OCI-LY3 (cell line): Measurements from ENCODE around the gene AGAP1.

Source experiments
- H2AFZ ChIP-seq: fragments of 200-600, 300-600 bp; shearing (Covaris generic); 2 replicates; pipeline ENCODE4 v1.6.0; 2014; ENCODE audit warnings: antibody characterized with exemption, low read depth, low read length
- H3K27ac ChIP-seq: fragments of 200-600, 300-600 bp; sonication (generic); 2 replicates; pipeline ENCODE4 v1.5.1; 2014; ENCODE audit warnings: mild to moderate bottlenecking, low read length, moderate library complexity, mixed read lengths
- H3K27me3 ChIP-seq: fragments of 200-600, 300-600 bp; sonication (generic); 2 replicates; pipeline ENCODE4 v1.6.1; 2014; ENCODE audit warnings: low read depth, low read length, mixed read lengths
- H3K36me3 ChIP-seq: fragments of 200-600, 300-600 bp; sonication (generic); replicated peaks from 2 replicates; pipeline ENCODE3; 2014; ENCODE audit warnings: low read depth, low read length, mixed read lengths
- H3K4me1 ChIP-seq: fragments of 300-600, 200-600 bp; sonication (generic); 2 replicates; pipeline ENCODE4 v1.6.1; 2014; ENCODE audit warnings: low read length, mixed read lengths
- H3K4me2 ChIP-seq: fragments of 200-600, 300-600 bp; sonication (generic); 2 replicates; pipeline ENCODE4 v1.6.1; 2014; ENCODE audit warnings: low read length, mixed read lengths
- H3K4me3 ChIP-seq: fragments of 300-600, 200-600 bp; sonication (generic); 2 replicates; pipeline ENCODE4 v1.5.1; 2014; ENCODE audit warnings: antibody characterized with exemption, mild to moderate bottlenecking, low read length, moderate library complexity
- H3K79me2 ChIP-seq: fragments of 300-600, 200-600 bp; shearing (Covaris generic); 2 replicates; pipeline ENCODE4 v1.6.1; 2014; ENCODE audit warnings: mild to moderate bottlenecking, low read length, mixed read lengths
- H3K9ac ChIP-seq: fragments of 300-600, 200-600 bp; shearing (Covaris generic); 2 replicates; pipeline ENCODE4 v1.6.0; 2014; ENCODE audit warnings: mild to moderate bottlenecking, low read length, moderate library complexity
- H3K9me3 ChIP-seq: fragments of 200-600, 300-600 bp; shearing (Covaris generic); 2 replicates; pipeline ENCODE4 v1.6.1; 2014; ENCODE audit warnings: low read length, mixed read lengths; ENCODE audit not compliant: insufficient read depth
- H4K20me1 ChIP-seq: fragments of 200-600, 300-600 bp; sonication (generic); 2 replicates; pipeline ENCODE4 v1.6.1; 2016; ENCODE audit warnings: low read length, mixed read lengths; ENCODE audit not compliant: insufficient read depth
- EZH2phosphoT487 ChIP-seq: fragments of 200-600 bp; shearing (Covaris generic); IDR thresholded peaks from 2 replicates; pipeline ENCODE4 v1.6.1; 2018; ENCODE audit warnings: antibody characterized with exemption, mixed run types, low read depth
- TF ChIP-seq, protein P1 (sequence below): fragments of 200-600, 300-600 bp; sonication (generic); IDR thresholded peaks from 2 replicates; pipeline ENCODE4 v1.5.1; 2014; ENCODE audit warnings: antibody characterized with exemption, low read length, low read depth

AGAP1 gene

DNA sequence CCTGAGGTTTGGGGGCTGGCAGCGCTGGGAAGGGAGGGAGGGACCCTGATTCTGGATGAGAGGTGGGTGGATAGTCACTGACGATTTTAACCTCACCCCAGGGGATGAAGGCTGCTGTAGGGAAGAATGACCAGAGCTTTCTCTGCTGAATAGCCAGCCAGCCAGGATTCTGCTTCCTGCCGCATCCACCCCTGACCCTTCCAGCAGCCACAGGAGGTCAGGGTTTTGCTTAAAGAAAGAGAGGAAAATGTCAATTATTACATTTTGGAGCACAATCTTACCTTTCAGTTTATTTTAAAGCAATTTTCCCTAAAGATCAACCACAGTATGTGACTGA is 456.6 kb downstream of the AGAP1 start:
- no peaks in the 10 kb centered on the region for H4K20me1 ChIP-seq
- H3K9ac ChIP-seq = no peak overlapping the region
- H3K4me2 ChIP-seq = no peak overlapping the region
- no peaks in the 10 kb centered on the region for H3K79me2 ChIP-seq
- H3K4me3 ChIP-seq = no peak overlapping the region
- no peaks in the 10 kb centered on the region for H3K9me3 ChIP-seq
- H2AFZ ChIP-seq = no peak overlapping the region
- H3K36me3 ChIP-seq = no peaks in the 10 kb centered on the region
- no peaks in the 10 kb centered on the region for H3K27me3 ChIP-seq
- H3K4me1 ChIP-seq = no peaks in the 10 kb centered on the region
- TF ChIP-seq, protein P1, sequence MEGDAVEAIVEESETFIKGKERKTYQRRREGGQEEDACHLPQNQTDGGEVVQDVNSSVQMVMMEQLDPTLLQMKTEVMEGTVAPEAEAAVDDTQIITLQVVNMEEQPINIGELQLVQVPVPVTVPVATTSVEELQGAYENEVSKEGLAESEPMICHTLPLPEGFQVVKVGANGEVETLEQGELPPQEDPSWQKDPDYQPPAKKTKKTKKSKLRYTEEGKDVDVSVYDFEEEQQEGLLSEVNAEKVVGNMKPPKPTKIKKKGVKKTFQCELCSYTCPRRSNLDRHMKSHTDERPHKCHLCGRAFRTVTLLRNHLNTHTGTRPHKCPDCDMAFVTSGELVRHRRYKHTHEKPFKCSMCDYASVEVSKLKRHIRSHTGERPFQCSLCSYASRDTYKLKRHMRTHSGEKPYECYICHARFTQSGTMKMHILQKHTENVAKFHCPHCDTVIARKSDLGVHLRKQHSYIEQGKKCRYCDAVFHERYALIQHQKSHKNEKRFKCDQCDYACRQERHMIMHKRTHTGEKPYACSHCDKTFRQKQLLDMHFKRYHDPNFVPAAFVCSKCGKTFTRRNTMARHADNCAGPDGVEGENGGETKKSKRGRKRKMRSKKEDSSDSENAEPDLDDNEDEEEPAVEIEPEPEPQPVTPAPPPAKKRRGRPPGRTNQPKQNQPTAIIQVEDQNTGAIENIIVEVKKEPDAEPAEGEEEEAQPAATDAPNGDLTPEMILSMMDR = no peak
- no peak for TF ChIP-seq EZH2phosphoT487
- no peak overlapping the region for H3K27ac ChIP-seq

DNA sequence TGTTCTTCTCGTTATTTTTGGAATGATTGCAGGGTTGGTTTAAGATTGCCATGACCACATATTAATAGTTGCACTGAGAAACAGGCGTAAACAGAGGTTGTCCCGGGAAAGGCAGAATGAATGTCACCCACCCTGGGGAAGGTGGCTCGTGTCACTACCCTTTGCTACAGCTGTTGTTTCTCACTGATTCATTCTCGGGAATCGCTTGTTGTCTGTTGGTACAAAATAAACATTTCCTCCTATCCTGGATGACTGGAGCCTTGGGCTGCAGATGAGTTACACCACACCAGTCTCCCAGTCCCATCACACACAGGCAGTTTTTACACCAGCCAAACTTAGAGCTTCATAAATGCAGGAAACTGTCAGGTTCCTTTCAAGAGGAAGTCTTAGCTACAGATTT is 457.6 kb downstream of the AGAP1 start:
- no peak overlapping the region for H2AFZ ChIP-seq
- H3K36me3 ChIP-seq = no peaks in the 10 kb centered on the region
- no peaks in the 10 kb centered on the region for H3K79me2 ChIP-seq
- no peaks in the 10 kb centered on the region for H4K20me1 ChIP-seq
- no peak overlapping the region for H3K9ac ChIP-seq
- H3K27ac ChIP-seq = no peak overlapping the region
- no peak for TF ChIP-seq EZH2phosphoT487
- TF ChIP-seq, protein P1 = no peak
- H3K27me3 ChIP-seq = no peaks in the 10 kb centered on the region
- H3K4me2 ChIP-seq = no peak overlapping the region
- no peaks in the 10 kb centered on the region for H3K9me3 ChIP-seq
- no peaks in the 10 kb centered on the region for H3K4me1 ChIP-seq
- H3K4me3 ChIP-seq = no peak overlapping the region

DNA sequence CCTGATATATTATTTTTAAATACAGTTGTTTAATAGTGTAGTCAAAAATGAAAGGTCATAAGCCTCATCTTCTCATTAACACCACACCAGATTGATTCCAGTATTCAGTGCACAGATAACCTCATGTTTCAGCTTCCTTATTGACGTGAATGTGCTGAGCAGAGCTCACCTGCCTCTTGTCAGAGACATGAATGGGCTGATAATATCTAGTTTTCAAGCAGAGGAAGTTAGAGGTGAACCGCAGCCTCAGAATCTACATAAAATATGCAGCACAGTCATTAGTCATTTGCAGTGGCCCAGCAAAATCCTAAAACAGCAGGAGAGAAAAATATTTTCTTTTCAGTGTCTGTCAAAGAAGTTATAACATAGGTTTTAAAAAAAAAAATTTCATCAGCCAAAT is 458.1 kb downstream of the AGAP1 start:
- Histone ChIP-seq H3K9me3 (no peaks in the 10 kb centered on the region), H3K27ac (no peak overlapping the region), H4K20me1 (no peaks in the 10 kb centered on the region), H3K27me3 (no peaks in the 10 kb centered on the region), H3K79me2 (no peaks in the 10 kb centered on the region), H3K9ac (no peak overlapping the region), H3K4me2 (no peak overlapping the region), H3K36me3 (no peaks in the 10 kb centered on the region), H3K4me1 (no peaks in the 10 kb centered on the region), H3K4me3 (no peak overlapping the region), H2AFZ (no peak overlapping the region)
- TF ChIP-seq EZH2phosphoT487 = no peak
- TF ChIP-seq, protein P1 = no peak

DNA sequence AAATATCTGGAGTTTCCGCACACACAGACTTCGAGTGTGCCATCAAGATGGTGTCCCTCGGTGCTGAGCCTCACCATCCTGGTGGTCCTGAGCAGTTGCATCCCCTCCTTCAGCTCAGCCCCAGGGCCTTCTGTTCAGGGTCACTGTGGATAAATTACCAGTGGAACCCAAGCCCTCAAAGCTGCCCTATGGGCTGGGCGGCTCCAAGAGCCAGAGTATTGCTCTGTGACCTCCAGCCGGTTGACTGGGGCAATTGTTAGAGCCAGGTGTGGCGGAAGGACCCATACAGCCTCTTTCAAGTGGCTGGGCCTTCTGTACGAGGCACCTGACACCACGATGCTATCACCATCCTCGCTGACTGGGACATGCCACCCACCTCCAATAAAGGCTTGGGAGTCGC is 458.9 kb downstream of the AGAP1 start:
- Histone ChIP-seq H3K4me1 (no peaks in the 10 kb centered on the region), H3K36me3 (no peaks in the 10 kb centered on the region), H2AFZ (no peak overlapping the region), H3K79me2 (no peaks in the 10 kb centered on the region), H3K4me2 (no peak overlapping the region), H3K27me3 (no peaks in the 10 kb centered on the region), H3K27ac (no peak overlapping the region), H3K9me3 (no peaks in the 10 kb centered on the region), H3K4me3 (no peak overlapping the region), H4K20me1 (no peaks in the 10 kb centered on the region), H3K9ac (no peak overlapping the region)
- TF ChIP-seq EZH2phosphoT487 = no peak
- TF ChIP-seq, protein P1 = no peak
